GM23248 (cell line): ENCODE results near the gene CACNA1B.

Experiments
- EZH2 ChIP-seq: fragments of 200-600 bp; sonication (generic); IDR thresholded peaks from 2 replicates; pipeline ENCODE4 v1.6.1; 2018; ENCODE audit warnings: antibody characterized with exemption, mild to moderate bottlenecking; ENCODE audit not compliant: insufficient read depth, poor library complexity, severe bottlenecking
- EZH2phosphoT487 ChIP-seq: fragments of 200-600 bp; sonication (generic); IDR thresholded peaks from 2 replicates; pipeline ENCODE4 v1.6.1; 2018; ENCODE audit warnings: antibody characterized with exemption, moderate library complexity, mild to moderate bottlenecking, low read depth; ENCODE audit not compliant: insufficient read depth

DNA sequence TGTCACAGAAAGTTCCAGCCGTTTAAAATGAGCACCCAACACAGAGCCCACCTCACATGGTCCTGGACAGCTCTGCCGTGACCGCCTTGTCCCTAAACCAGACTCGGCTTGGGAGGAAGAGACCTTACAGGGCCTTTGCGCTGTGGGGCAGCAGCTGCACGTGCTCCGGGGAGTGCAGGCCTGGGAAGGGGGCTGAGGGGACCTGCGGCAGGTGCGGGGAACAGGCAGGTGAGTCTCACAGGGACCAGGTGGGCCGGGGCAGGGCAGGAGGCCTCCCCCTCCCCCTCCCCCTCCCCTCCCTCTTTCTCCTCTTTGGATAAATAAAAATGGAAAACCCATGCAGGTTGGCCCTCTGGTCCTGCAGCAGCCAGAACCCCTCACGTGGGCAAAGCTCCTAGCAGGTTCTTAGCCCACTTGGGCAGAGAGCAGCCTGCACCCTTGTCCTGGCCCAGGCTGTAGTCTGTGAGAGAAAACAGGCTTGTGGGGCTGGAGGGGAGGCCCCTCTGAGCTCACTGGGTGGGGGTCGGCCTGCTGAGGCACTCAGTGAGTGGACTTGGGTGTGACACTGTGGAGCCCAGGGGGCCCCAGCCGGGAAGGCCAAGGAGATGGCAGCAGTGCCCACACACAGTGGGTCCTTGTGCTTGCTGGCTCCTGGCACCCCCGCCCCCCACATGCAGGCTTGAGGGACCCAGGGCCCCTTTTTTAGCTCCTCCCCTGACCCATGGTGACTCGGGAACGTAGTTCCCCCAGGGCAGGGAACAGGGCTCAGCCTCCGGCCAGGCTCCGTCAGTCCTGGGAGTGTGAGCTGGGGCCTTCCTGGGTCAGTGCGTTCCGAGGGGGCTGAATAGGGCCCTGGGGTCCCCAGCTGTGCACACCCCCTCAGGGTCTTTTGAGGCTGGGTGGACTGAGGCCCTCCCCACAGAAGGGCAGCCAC, 40.0 kb upstream of the CACNA1B start:
- TF ChIP-seq EZH2 (no peak), EZH2phosphoT487 (no peak)
